WERI-Rb-1 (cell line): ENCODE results near the gene PHETA2.
A peak's percentile ranks its signal among the peaks of the same experiment; 100 is the strongest.

ENCODE experiments used
- DNase-seq: peaks from one replicate; pipeline ENCODE4 v3.0.0-alpha.2; 2020
- H3K27ac ChIP-seq: fragments of 250-450 bp; sonication (Bioruptor Pico); 2 replicates; pipeline ENCODE4 v1.5.1; 2020; ENCODE audit warnings: mild to moderate bottlenecking, moderate library complexity
- H3K27me3 ChIP-seq: fragments of 250-450 bp; sonication (Bioruptor Pico); 2 replicates; pipeline ENCODE4 v1.5.1; 2021; ENCODE audit warnings: mild to moderate bottlenecking, low read depth, moderate library complexity; ENCODE audit not compliant: insufficient read depth, severe bottlenecking
- H3K36me3 ChIP-seq: fragments of 250-450 bp; sonication (Bioruptor Pico); 2 replicates; pipeline ENCODE4 v1.5.1; 2020; ENCODE audit warnings: mild to moderate bottlenecking, moderate library complexity
- H3K4me3 ChIP-seq: 2 replicates; pipeline ENCODE4 v1.5.1; 2011; ENCODE audit warnings: low read depth, mild to moderate bottlenecking, control low read depth, low read length
- H3K9me3 ChIP-seq: fragments of 250-450 bp; sonication (Bioruptor Pico); 2 replicates; pipeline ENCODE4 v1.5.1; 2021; ENCODE audit warnings: mild to moderate bottlenecking, moderate library complexity; ENCODE audit not compliant: severe bottlenecking
- CTCF ChIP-seq: IDR thresholded peaks from 2 replicates; pipeline ENCODE4 v1.5.1; 2011; ENCODE audit warnings: low read depth, mild to moderate bottlenecking, control low read depth, inconsistent platforms, low read length

Gene PHETA2

DNA sequence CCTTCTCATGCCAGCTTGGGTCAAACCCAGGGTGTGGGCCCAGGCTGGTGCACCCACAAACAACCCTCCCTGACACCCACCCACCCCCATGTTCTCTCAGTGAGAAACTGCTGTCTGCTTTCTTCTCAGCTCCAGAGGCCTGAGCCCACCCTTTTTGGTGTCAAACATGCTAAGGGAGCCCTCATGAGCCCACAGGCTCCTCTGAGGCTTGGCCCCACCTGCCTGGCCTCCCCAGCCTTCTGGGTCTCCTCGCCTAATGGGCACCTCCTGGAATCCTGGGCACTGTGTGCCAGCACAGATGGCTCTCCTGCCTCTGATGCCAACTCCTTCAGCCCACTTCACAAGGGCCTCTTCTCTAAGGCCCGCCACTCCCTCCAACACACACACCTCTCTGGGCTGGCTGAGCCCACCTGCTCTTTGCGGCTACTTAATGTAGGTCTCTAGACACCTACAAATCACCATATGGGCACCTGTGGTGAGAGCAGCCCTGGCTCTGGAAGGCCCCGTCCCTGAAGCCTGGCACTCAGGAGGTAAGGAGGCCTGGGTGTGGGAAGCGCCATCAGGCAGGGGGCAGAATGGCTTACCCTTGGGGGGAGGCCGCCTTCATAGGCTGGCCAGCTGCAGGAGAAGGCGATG, 7.8 kb upstream of the PHETA2 start:
- no peak for TF ChIP-seq CTCF
- no peak for DNase-seq
- Histone ChIP-seq H3K27me3 (no peaks in the 10 kb centered on the region), H3K9me3 (no peaks in the 10 kb centered on the region), H3K4me3 (no peak overlapping the region), H3K36me3 (peaks cover 37% of the 10 kb centered on the region), H3K27ac (no peak overlapping the region)

- Histone ChIP-seq H3K27me3 (no peaks in the 10 kb centered on the region), H3K36me3 (peaks cover 33% of the 10 kb centered on the region), H3K27ac (no peak overlapping the region), H3K9me3 (no peaks in the 10 kb centered on the region), H3K4me3 (no peak overlapping the region)
- DNase-seq = no peak
- TF ChIP-seq CTCF = no peak
These were observed 7.1 kb upstream of the PHETA2 start for GRCh38 chr22:42066937-42067336.

GRCh38 chr22:42067671-42068251, 6.3 kb upstream of the PHETA2 start:
- H3K36me3 ChIP-seq = peaks cover 25% of the 10 kb centered on the region
- H3K27me3 ChIP-seq = no peaks in the 10 kb centered on the region
- H3K27ac ChIP-seq = no peak overlapping the region
- no peak overlapping the region for H3K4me3 ChIP-seq
- H3K9me3 ChIP-seq = no peaks in the 10 kb centered on the region
- TF ChIP-seq CTCF = no peak
- no peak for DNase-seq

DNA sequence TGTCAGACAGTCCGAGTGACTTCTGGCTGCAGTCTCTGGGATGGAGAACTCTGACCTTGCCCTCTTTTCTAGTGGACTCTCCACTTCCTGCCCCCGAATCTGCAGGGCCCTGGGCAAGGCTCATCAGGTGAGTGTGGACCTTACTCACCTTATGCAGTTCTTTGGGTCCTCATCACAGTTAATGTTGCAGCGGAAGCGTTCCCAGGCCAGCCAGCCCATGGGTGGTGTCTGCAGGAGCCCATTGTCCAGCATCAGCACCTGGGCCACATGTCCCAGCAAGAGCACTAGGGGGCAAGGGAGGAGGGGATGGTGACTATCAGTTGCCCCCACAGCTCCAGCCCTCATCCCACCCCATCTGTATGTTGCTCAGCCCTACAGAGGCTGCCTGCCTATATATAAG, 5.8 kb upstream of the PHETA2 start:
- no peak overlapping the region for H3K4me3 ChIP-seq
- peaks cover 22% of the 10 kb centered on the region for H3K36me3 ChIP-seq
- DNase-seq = no peak
- no peaks in the 10 kb centered on the region for H3K27me3 ChIP-seq
- H3K9me3 ChIP-seq = no peaks in the 10 kb centered on the region
- H3K27ac ChIP-seq = no peak overlapping the region
- no peak for TF ChIP-seq CTCF

GRCh38 chr22:42069801-42070516, 4.1 kb upstream of the PHETA2 start:
- peak overlapping the region; percentile 52 for H3K4me3 ChIP-seq
- H3K27ac ChIP-seq = peak overlapping the region; percentile 88
- H3K9me3 ChIP-seq = no peaks in the 10 kb centered on the region
- H3K36me3 ChIP-seq = peaks cover 17% of the 10 kb centered on the region
- no peak for DNase-seq
- no peaks in the 10 kb centered on the region for H3K27me3 ChIP-seq
- TF ChIP-seq CTCF = no peak
